IMR-90 (cell line): Measurements from ENCODE around the gene LHFPL5. TPM values are rescaled to one million over a fixed set of nuclear protein-coding genes. Genes with fewer than 3 reads are reported as not detected.

Experiments used
- ATAC-seq: fragments of 200-7000 bp; cut with Tn5 transposase; 2 replicates; pipeline ENCODE4 v1.9.1; 2020; ENCODE audit warnings: low read depth, mild to moderate bottlenecking, moderate library complexity
- BruUV-seq: library from RNA; stranded (reverse); fragments of 400-500 nt; replicated peaks from 2 replicates; lab custom pipeline; 2021; lab: Mats Ljungman, UMichigan
- CTCF ChIA-PET: fragments of 300-600 bp; formaldehyde crosslinking; extraction: SDS; loops from one replicate; lab custom pipeline; 2021; ENCODE audit warnings: antibody characterized with exemption; lab: Yijun Ruan, JAX
- POLR2A ChIA-PET: fragments of 300-600 bp; sonication (Branson Sonifier 250); formaldehyde crosslinking; loops from one replicate; lab custom pipeline; 2022; ENCODE audit warnings: antibody characterized with exemption; ENCODE audit not compliant: unreplicated experiment; lab: Charles Lee
- DNase-seq: peaks from one replicate; pipeline ENCODE4 v3.0.0; 2013
- H2AFZ ChIP-seq: replicated peaks from 2 replicates; pipeline ENCODE3; 2013; ENCODE audit warnings: low read length, mild to moderate bottlenecking; ENCODE audit not compliant: poor library complexity
- H2AK5ac ChIP-seq: 2 replicates; pipeline ENCODE4 v1.6.1; 2013; ENCODE audit warnings: low read depth, low read length, inconsistent platforms
- H2AK9ac ChIP-seq: replicated peaks from 2 replicates; pipeline ENCODE3; 2013; ENCODE audit warnings: mild to moderate bottlenecking, low read depth, low read length, moderate library complexity; ENCODE audit not compliant: poor library complexity
- H2BK120ac ChIP-seq: 2 replicates; pipeline ENCODE4 v1.6.1; 2013; ENCODE audit warnings: low read depth, low read length, inconsistent platforms
- H2BK15ac ChIP-seq: 3 replicates; pipeline ENCODE4 v1.6.1; 2013; ENCODE audit warnings: low read depth, low read length, inconsistent platforms
- H2BK20ac ChIP-seq: 2 replicates; pipeline ENCODE4 v1.6.1; 2013; ENCODE audit warnings: low read depth, mild to moderate bottlenecking, inconsistent platforms, low read length, moderate library complexity
- H2BK5ac ChIP-seq: 2 replicates; pipeline ENCODE4 v1.6.1; 2013; ENCODE audit warnings: mild to moderate bottlenecking, low read depth, low read length, inconsistent platforms; ENCODE audit not compliant: poor library complexity, severe bottlenecking
- H3K14ac ChIP-seq: replicated peaks from 2 replicates; pipeline ENCODE4 v1.6.1; 2013; ENCODE audit warnings: low read depth, low read length, inconsistent platforms
- H3K18ac ChIP-seq: 2 replicates; pipeline ENCODE4 v1.6.1; 2013; ENCODE audit warnings: low read depth, low read length, control low read depth
- H3K23ac ChIP-seq: 2 replicates; pipeline ENCODE4 v1.6.1; 2013; ENCODE audit warnings: low read depth, low read length, inconsistent platforms
- H3K27ac ChIP-seq: 2 replicates; pipeline ENCODE4 v1.5.1; 2013; ENCODE audit warnings: mild to moderate bottlenecking, control low read depth, low read length; ENCODE audit not compliant: insufficient read depth
- H3K27me3 ChIP-seq: 2 replicates; pipeline ENCODE4 v1.6.1; 2013; ENCODE audit warnings: low read length; ENCODE audit not compliant: control insufficient read depth, insufficient read depth
- H3K36me3 ChIP-seq: 2 replicates; pipeline ENCODE4 v1.6.1; 2013; ENCODE audit warnings: low read length, mixed read lengths; ENCODE audit not compliant: control insufficient read depth, insufficient read depth
- H3K4ac ChIP-seq: 2 replicates; pipeline ENCODE4 v1.6.1; 2013; ENCODE audit warnings: low read depth, low read length, inconsistent platforms
- H3K4me1 ChIP-seq: 2 replicates; pipeline ENCODE4 v1.6.1; 2013; ENCODE audit warnings: low read length, mixed read lengths; ENCODE audit not compliant: control insufficient read depth, insufficient read depth
- H3K4me2 ChIP-seq: 2 replicates; pipeline ENCODE4 v1.6.1; 2013; ENCODE audit warnings: low read depth, mild to moderate bottlenecking, control low read depth, low read length, moderate library complexity
- H3K4me3 ChIP-seq: 2 replicates; pipeline ENCODE4 v1.5.1; 2013; ENCODE audit warnings: low read depth, mild to moderate bottlenecking, control low read depth, low read length, moderate library complexity; ENCODE audit not compliant: insufficient read depth
- H3K56ac ChIP-seq: 2 replicates; pipeline ENCODE4 v1.6.1; 2013; ENCODE audit warnings: low read length, inconsistent platforms; ENCODE audit not compliant: insufficient read depth; ENCODE audit errors: extremely low read depth
- H3K79me1 ChIP-seq, 2 experiments: 2 replicates each; pipeline ENCODE4 v1.6.1; 2013; ENCODE audit warnings: low read length in 2 of 2, inconsistent platforms in 1 of 2, low read depth in 1 of 2
- H3K9ac ChIP-seq: 2 replicates; pipeline ENCODE4 v1.6.1; 2013; ENCODE audit warnings: low read depth, low read length, control low read depth
- H3K9me1 ChIP-seq: 2 replicates; pipeline ENCODE4 v1.6.1; 2013; ENCODE audit warnings: low read length, inconsistent platforms; ENCODE audit not compliant: insufficient read depth
- H3K9me3 ChIP-seq: 2 replicates; pipeline ENCODE4 v1.6.1; 2013; ENCODE audit warnings: low read length; ENCODE audit not compliant: control insufficient read depth, insufficient read depth
- H4K20me1 ChIP-seq: 2 replicates; pipeline ENCODE4 v1.6.1; 2013; ENCODE audit warnings: low read length, inconsistent platforms; ENCODE audit not compliant: insufficient read depth
- H4K5ac ChIP-seq: 2 replicates; pipeline ENCODE4 v1.6.1; 2013; ENCODE audit warnings: mild to moderate bottlenecking, low read depth, low read length, control low read depth
- H4K8ac ChIP-seq, 2 experiments: 2 replicates each; pipeline ENCODE4 v1.6.1; 2013; ENCODE audit warnings: low read depth in 2 of 2, low read length in 2 of 2, control low read depth in 1 of 2, inconsistent platforms in 1 of 2
- H4K91ac ChIP-seq: 2 replicates; pipeline ENCODE4 v1.6.1; 2013; ENCODE audit warnings: low read depth, low read length, inconsistent platforms; ENCODE audit not compliant: insufficient read depth
- CEBPB ChIP-seq: IDR thresholded peaks from 2 replicates; pipeline ENCODE4 v1.6.1; 2012; ENCODE audit warnings: low read depth, low read length, improper control_type of control experiment
- ELK1 ChIP-seq: fragments of 150-350 bp; IDR thresholded peaks from 2 replicates; pipeline ENCODE4 v1.6.1; 2016; ENCODE audit warnings: low read depth, mild to moderate bottlenecking, low read length, moderate library complexity, borderline replicate concordance
- MAFK ChIP-seq: IDR thresholded peaks from 2 replicates; pipeline ENCODE4 v1.6.1; 2012; ENCODE audit warnings: low read depth, low read length, improper control_type of control experiment
- RAD21 ChIP-seq: IDR thresholded peaks from 2 replicates; pipeline ENCODE4 v1.6.1; 2012; ENCODE audit warnings: low read length, improper control_type of control experiment
- WGBS, 2 experiments: methylation state at CpG; one replicate each; pipeline versions ENCODE4 v1.1.5 to v1.1.7; 2013; ENCODE audit warnings: missing lambda C conversion rate in 2 of 2; ENCODE audit not compliant: insufficient read length in 1 of 2; ENCODE audit errors: extremely low coverage in 2 of 2; 5-methylcytosine and 5-hydroxymethylcytosine counted together
- dilution Hi-C: fragments of 300-500 bp; cut with HindIII; formaldehyde crosslinking; loops from one replicate; pipeline ENCODE4 v1.14.3; 2018; ENCODE audit warnings: low sequenced_read_pairs; ENCODE audit not compliant: unreplicated experiment
- in situ Hi-C: fragments of 300-500 bp; cut with MboI; formaldehyde crosslinking; loops from 3 replicates; pipeline ENCODE4 v1.14.3; 2019; ENCODE audit warnings: low sequenced_read_pairs, inconsistent platforms, mixed read lengths
- intact Hi-C: fragments of 100-400 bp; cut with micrococcal nuclease; formaldehyde crosslinking; loops from 2 replicates; pipeline ENCODE4 v1.10.0; 2022
- polyA plus RNA-seq, 3 experiments: library from polyadenylated mRNA; depleted of rRNA; stranded (reverse); fragments of >200 nt; gene quantifications; 2 replicates each; pipeline ENCODE4 v1.2.3, GENCODE V29; 2012; ENCODE audit warnings: low replicate concordance in 1 of 3
- total RNA-seq: library from RNA; depleted of rRNA; stranded (reverse); fragments of >200 nt; gene quantifications from 2 replicates; pipeline ENCODE4 v1.2.3, GENCODE V29; 2012

Gene LHFPL5
- total and polyA plus RNA-seq, 2 of the 4 experiments (the other 2 are of a cell fraction) = not detected

- intact Hi-C loops (no loop called here), in situ Hi-C loops (no loop called here), dilution Hi-C loops (no loop called here)
- H3K4me1 ChIP-seq = no peaks in the 10 kb centered on the region
- no TSS peak for BruUV-seq
- H3K18ac ChIP-seq = no peak overlapping the region
- ChIA-PET CTCF (no interaction called here), POLR2A (no interaction called here)
- H2BK120ac ChIP-seq = no peak overlapping the region
- H2BK20ac ChIP-seq = no peak overlapping the region
- H3K4ac ChIP-seq = no peak overlapping the region
- H2BK5ac ChIP-seq = no peak overlapping the region
- H3K27ac ChIP-seq = no peak overlapping the region
- H3K9ac ChIP-seq = no peak overlapping the region
- DNase-seq (no peak), ATAC-seq (no peak)
- H3K36me3 ChIP-seq = no peaks in the 10 kb centered on the region
- no peaks in the 10 kb centered on the region for H3K79me1 ChIP-seq
- no peaks in the 10 kb centered on the region for H3K9me3 ChIP-seq
- H4K91ac ChIP-seq = no peak overlapping the region
- no peaks in the 10 kb centered on the region for H4K20me1 ChIP-seq
- H3K14ac ChIP-seq = no peak overlapping the region
- H2BK15ac ChIP-seq = no peak overlapping the region
- no CpG with 5 or more reads among the region's 5 CpGs for WGBS, 2 experiments
- H2AK9ac ChIP-seq = no peak overlapping the region
- no peaks in the 10 kb centered on the region for H3K9me1 ChIP-seq
- H3K23ac ChIP-seq = no peak overlapping the region
- no peak overlapping the region for H4K8ac ChIP-seq
- H2AK5ac ChIP-seq = no peak overlapping the region
- no peak overlapping the region for H3K4me3 ChIP-seq
- no peak for TF ChIP-seq RAD21
- no peak for TF ChIP-seq CEBPB
- no peak for TF ChIP-seq MAFK
- no peak for TF ChIP-seq ELK1
- no peak overlapping the region for H3K4me2 ChIP-seq
- H4K5ac ChIP-seq = no peak overlapping the region
- H2AFZ ChIP-seq = no peak overlapping the region
- no peak overlapping the region for H3K56ac ChIP-seq
- peaks cover 1% of the 10 kb centered on the region; the same call in 1 of the 2 replicates for H3K27me3 ChIP-seq
Observed at GRCh38 chr6:35809809-35810208, 4.7 kb downstream of the LHFPL5 start.
